AG09309 (cell line): ENCODE measurements around the gene MAS1L.

Source experiments
- DNase-seq: peaks from one replicate; pipeline ENCODE4 v3.0.0-alpha.2; 2010; ENCODE audit warnings: low read depth
- H3K4me3 ChIP-seq: 2 replicates; pipeline ENCODE4 v1.5.1; 2011; ENCODE audit warnings: mild to moderate bottlenecking, low read depth, low read length, moderate library complexity; ENCODE audit not compliant: control insufficient read depth
- TF ChIP-seq, protein P1 (sequence below): IDR thresholded peaks from 2 replicates; pipeline ENCODE4 v1.5.1; 2011; ENCODE audit warnings: mild to moderate bottlenecking, low read depth, low read length, inconsistent platforms; ENCODE audit not compliant: insufficient read depth, control insufficient read depth; ENCODE audit errors: missing control alignments

MAS1L gene

GRCh38 chr6:29506446-29507067 is 18.8 kb upstream of the MAS1L start:
- H3K4me3 ChIP-seq = no peak overlapping the region
- DNase-seq = no peak
- TF ChIP-seq, protein P1, sequence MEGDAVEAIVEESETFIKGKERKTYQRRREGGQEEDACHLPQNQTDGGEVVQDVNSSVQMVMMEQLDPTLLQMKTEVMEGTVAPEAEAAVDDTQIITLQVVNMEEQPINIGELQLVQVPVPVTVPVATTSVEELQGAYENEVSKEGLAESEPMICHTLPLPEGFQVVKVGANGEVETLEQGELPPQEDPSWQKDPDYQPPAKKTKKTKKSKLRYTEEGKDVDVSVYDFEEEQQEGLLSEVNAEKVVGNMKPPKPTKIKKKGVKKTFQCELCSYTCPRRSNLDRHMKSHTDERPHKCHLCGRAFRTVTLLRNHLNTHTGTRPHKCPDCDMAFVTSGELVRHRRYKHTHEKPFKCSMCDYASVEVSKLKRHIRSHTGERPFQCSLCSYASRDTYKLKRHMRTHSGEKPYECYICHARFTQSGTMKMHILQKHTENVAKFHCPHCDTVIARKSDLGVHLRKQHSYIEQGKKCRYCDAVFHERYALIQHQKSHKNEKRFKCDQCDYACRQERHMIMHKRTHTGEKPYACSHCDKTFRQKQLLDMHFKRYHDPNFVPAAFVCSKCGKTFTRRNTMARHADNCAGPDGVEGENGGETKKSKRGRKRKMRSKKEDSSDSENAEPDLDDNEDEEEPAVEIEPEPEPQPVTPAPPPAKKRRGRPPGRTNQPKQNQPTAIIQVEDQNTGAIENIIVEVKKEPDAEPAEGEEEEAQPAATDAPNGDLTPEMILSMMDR = no peak

- TF ChIP-seq, protein P1 = no peak
- DNase-seq = no peak
- H3K4me3 ChIP-seq = no peak overlapping the region
Observed at GRCh38 chr6:29505808-29506207, 18.1 kb upstream of the MAS1L start.

- DNase-seq = no peak
- TF ChIP-seq, protein P1 = no peak
- H3K4me3 ChIP-seq = no peak overlapping the region
Observed at GRCh38 chr6:29504961-29505360, 17.2 kb upstream of the MAS1L start.

DNA sequence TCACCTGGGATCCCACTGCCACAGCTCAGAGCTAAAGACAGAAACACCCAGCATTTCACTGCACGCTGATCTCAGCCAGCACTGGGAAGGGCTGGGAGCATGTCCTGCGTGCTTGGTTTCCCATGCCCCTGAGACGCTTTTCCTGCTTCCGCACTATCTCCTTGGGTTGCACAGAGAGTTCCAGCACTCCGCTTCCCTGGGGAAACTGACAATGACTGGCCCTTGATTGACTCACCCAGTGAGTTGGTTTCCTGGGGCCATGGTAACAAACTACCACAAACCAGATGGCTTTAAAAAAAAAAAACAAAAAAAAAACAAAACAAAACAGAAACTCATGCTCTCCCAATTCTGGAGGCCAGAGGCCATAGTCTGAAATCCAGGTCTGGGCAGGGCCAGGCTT is 14.8 kb upstream of the MAS1L start:
- TF ChIP-seq, protein P1 = no peak
- H3K4me3 ChIP-seq = no peak overlapping the region
- no peak for DNase-seq

GRCh38 chr6:29502181-29502580 is 14.4 kb upstream of the MAS1L start:
- TF ChIP-seq, protein P1 = no peak
- DNase-seq = no peak
- H3K4me3 ChIP-seq = no peak overlapping the region

- no peak for DNase-seq
- H3K4me3 ChIP-seq = no peak overlapping the region
- TF ChIP-seq, protein P1 = no peak
Observed at GRCh38 chr6:29501106-29501505, 13.3 kb upstream of the MAS1L start.
